ENCODE data around the gene CTRB1.

Gene CTRB1

DNA sequence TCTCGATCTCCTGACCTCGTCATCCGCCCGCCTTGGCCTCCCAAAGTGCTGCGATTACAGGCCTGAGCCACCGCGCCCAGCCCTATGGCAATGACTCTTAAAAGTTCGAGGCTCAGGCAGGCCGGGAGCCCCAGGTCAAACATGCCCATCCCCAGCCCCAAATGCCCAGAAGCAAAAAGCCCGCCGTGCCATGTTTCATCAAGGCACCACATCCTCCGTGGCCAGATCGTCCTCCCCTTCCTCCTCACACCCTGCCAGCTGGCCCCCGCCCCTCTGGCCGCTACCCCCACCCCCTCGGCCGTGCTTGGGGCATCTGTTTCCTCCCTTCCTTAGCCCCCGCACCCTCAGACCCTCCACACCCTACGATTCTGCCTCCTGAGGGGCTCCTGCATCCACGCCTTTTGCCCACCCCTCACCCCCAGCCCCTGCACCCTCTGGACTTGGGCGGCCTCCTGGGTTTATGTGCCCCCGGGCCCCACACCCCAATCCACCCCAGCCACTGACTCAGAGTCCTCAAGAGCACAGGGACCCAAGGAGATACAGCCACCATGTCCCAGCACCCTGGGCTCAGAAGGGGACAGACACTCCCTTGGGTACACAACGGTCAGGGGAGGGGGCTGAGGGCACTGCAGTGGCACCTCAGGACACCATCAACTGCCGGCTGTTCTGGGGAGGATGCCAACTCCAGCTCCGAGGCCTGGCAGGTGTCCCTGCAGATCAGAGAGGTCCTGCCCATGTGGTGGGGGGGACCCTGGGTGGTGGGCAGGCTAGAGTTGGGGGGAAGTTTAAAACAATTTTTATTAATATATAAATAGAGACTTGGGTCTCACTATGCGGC lies 7.1 kb downstream of the CTRB1 start:
- no peak for DNase-seq (ENCODE audit: low read depth in 2 of 2)

DNA sequence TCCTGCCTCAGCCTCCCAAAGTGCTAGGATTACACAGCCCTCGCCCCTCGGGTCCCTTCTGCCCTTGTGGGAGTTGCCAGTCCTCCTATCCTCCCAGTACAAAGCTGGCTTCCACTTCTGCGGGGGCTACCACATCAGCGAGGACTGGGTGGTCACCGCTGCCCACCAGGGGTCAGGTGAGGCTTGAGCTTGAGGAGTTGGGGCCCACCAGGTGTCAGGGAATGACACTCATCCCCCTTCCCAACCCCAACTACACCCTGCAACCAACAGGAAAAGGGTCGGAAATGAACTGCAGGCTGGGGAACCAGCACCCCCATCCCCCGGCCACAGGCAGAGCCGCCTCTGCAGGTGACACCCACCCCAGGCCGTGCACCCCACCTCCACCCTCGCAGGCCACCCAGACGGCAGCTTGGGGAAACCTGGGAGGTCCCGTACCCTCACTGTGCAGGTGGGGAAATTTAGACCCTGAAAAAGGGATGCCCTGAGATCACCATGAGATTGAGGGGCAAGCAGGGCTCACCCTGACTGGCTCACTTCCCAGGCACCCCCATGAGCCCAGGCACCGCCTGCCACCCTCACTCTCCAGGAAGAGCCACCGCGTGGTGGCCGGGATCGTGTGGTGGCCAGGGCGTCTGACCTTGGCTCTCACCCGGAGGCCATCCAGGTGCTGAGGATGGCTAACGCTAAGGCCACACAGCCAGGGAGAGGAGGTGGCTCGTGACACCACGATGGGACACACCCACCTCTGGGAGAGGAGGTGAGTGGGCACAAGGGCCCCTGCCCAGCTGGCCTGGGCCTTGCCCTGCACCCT lies 8.0 kb downstream of the CTRB1 start:
- no peak for DNase-seq (ENCODE audit: low read depth in 2 of 2)

DNA sequence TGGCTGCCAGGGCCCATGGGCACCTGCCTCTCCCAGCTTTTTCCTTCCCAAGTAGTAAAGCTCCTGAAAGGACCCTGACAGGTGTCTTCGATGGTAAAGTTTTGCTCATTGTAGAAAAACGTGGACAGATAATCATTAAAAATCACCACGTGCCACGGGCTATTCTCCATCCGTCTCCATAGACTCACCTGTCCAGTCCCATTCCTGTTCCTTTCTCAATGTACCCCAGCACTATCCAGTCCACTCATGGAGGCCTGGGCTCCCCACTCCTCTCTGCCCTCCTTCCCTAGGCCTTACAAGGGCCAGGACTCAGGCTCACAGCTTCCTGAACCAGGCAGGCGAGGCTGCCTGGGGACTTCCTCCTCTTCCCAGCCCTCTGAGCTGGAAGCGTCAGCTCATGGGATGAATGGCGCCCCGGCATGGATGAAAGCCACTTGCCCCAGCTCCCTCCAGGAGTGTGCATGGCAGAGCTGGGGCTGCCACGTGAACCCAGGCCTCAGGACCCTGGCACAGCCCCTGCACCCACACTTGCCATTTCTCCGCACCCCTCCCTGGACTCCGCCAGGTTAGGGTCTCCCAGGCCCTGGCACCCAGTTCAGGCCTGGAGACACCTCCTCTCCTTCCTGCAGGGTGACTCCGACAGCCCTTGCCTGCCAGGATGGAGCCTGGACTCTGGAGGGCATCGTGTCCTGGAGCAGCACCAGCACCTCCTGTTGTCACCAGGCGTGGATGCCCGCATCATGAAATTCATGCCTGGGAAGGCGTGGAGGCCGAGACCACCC lies 8.8 kb downstream of the CTRB1 start:
- DNase-seq (ENCODE audit: low read depth in 2 of 2), result no peak

DNA sequence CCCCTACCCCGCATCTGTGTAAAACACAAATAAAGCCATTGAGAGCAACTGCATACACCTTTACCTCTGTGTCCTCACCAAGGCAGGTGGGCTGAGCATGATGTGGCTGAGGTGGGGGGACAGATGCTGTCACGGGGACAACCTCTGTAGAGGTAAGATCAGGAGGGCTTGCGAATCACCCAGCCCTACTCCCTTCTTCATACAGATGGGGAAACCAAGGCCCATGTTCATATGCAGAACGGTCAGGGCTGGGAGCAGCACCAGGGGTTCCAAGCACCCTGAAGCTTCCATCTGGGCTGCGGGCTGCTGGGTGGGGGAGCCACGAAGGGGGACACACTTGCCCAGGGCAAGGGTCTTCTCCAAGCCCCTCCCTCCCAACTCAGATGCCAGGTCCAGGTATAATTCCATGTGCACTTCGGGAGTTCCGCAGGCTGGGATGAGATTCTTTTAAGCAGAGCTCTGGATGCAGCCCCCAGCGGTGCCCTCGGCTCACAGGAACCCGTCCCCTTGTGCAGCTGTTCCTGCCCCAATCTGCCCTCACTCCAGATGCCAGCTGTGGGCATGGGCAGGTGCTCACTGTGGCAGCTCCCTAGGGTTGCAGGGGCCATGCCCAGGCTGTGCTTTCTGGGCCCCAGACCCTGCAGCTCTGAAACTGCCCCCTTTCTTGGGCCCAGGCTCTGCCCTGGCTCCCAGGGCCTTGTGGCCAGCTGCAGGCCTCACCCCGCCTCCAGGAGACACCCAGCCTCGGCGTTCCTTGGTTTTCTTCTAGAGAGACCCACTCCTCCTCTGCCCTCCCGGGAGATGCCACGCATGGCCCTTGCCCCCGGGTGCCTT lies 9.6 kb downstream of the CTRB1 start:
- no peak for DNase-seq (ENCODE audit: low read depth in 2 of 2)

DNA sequence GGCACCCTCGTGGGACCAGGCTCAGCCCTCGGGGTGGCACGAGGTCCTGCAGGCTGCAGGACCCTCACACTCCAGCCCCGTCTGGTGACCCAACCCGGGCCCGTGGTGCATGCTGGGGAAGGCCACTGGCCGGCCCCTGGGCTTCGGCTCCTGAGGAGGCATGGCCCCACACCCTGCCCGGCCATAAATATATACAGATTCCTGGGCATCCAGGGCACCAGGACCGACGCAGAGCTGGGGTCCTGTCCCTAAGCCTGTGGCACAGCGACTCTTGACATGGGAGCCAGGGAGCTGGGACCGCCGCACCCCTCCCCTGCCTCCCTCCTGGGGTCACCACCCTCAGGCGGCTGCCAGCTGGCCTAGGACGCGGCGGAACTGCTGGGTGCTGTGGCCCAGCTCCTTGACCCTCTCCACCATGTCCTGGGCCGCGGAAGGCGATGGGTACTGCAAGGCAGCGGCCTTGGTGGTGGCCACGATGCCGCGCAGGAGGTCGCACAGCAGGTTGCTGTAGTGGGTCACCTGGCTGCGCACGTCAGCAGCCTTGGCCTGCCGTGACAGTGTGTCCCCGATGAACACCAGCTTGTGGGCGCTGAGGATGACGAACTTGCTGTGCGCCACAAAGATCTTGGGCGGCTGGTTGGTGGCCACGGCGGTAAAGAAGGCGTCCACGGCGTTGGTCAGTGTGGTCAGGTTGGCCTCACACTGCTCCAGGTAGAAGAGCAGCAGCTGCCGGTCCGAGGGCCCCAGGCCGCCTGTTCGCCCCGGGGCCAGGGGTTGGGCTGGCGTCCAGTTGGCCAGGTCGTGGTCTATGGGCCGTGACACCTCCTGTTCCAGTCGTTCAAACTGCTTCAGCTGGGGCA lies 10.6 kb downstream of the CTRB1 start:
- DNase-seq (ENCODE audit: low read depth in 2 of 2), result no peak

DNA sequence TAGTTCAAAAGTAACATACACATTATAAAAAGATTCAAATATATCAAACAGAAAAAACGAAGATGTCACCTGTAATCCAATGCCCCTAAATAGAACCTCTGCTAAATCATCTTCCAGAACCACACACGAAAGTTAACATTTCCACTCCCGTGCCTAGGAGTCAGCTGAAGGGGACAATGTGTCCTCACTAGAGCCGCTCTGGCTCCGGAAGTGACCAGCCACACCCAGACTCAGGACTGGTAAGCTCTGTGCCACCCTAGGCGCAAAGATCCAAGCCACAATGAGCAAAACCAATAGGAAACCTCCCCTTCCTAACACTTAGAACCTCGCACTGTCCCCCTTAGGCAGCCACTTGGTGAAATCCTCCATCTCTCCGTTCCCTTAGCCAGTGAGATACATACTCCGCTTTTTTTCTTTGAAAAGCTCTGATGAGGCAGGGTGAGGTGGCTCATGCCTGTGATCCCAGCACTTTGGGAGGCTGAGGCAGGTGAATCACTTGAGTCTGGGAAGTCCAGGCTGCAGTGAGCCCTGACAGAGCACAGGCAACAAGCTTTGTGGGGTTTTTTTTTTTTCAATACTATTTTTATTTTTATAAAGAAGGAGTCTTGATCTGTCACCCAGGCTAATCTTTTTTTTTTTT lies 11.8 kb downstream of the CTRB1 start:
- DNase-seq (ENCODE audit: low read depth in 2 of 2), result no peak

DNA sequence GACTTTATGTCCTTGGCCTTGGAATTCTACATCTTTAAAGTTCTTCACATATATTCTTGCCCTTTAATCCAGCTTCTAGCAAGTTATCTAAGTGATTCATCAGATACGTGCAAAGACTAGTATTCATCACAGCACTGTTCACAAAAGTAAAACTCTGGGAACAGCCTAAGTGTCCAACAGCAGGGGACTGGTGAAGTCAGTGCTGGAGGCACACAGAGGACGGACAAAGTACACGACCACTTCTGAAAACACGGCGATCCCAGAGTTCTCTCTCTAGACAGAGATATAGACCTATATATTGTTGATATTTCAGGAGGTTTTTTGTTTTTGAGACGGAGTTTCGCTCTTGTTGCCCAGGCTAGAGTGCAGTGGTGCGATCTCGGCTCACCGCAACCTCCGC lies 12.8 kb downstream of the CTRB1 start:
- no peak for DNase-seq (ENCODE audit: low read depth in 2 of 2)

DNA sequence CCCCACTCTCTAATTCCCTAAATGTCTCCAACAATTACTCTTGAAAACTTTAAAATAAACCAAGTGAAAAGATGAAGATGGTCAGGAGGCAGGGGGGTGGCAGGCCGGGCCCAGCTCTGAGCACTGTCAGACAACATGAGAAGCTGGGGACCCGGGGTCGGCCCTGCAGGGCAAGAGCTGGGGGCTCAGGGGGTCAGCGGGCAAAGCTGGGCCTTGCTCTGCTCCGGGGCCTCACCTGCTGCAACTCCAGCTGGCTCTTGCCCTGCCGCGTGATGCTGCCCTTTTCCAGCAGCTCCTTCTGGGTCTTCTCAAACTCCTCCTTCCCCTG lies 14.8 kb downstream of the CTRB1 start:
- no peak for DNase-seq (ENCODE audit: low read depth in 2 of 2)

DNA sequence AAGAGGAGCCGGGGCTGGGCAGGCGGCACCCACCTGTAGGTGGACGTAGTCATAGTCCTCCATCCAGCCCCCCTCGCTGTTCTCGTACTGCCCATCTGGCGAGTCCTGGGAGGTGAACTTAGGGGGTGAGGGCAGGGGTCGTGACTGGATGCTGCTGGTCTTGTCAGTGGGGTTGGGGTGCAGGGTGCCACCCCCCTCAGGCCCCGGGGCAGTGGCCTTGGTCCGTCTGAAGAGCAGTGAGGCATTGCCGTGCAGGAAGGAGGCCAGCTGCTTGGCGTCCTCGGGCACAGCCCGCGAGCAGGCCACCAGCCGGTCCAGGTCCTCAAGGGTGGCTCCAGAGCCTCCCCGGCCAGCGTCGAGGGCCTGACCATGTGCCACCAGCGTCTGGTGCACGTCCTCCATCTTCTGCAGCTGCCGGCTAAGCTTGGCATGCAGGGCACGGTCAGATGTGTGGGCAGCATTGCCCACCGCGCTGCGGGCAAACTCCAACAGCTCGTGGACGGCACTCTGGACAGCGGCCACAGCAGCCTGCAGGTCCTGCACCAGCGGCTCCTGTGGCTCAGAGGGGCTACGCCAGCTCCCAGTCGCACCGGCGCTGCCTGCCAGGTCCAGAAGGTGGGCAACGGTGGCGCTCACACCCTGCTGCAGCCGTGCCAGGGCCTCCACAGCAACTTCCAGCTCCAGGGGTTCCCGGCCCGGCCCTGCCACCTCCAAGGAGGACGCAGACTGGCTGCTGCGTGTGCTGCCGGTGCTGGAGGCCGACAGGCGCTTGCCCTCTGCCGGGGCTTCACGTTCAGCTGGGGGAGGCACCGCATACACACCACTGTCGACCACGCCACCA lies 16.3 kb downstream of the CTRB1 start:
- DNase-seq (ENCODE audit: low read depth in 2 of 2), result no peak

DNA sequence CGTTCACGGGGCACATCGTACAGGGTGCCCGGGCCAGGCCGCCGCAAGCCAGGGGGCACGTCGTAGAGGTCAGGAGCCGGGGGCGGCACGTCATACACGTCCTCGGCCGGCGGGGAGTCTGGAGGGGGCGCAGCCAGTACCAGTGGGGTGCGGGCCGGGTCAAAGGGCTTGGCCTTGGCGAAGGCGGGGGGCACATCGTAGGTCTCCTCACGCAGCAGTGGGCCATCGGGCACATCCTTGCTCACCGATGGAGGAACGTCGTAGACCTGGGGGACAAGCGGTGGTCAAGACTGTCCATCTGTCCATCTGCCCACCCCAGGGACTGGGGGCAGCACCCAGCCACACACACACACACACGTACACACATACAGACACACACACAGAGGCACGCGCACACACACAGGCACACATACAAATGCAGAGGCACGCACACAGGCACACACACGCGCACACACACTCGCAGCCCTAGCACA lies 17.0 kb downstream of the CTRB1 start:
- DNase-seq (ENCODE audit: low read depth in 2 of 2), result no peak

DNA sequence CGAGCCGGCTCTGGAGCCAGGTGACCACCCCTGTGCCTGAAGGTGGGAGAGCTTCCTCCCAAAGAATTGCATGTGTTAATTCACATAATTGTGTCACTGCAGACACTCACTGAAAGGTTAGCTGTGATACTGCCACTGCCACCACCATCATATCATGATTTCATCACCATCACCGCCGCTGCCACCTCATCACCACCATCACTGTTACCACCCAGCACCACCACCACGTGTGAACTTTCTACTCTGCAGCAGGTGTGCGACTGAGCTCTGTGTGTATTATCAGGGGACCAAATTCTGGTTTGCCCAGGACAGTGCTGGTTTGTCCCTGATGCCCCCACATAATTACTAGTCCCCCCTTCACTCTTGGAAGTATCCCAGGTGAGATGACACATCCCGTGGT lies 17.4 kb downstream of the CTRB1 start:
- no peak for DNase-seq (ENCODE audit: low read depth in 2 of 2)

DNA sequence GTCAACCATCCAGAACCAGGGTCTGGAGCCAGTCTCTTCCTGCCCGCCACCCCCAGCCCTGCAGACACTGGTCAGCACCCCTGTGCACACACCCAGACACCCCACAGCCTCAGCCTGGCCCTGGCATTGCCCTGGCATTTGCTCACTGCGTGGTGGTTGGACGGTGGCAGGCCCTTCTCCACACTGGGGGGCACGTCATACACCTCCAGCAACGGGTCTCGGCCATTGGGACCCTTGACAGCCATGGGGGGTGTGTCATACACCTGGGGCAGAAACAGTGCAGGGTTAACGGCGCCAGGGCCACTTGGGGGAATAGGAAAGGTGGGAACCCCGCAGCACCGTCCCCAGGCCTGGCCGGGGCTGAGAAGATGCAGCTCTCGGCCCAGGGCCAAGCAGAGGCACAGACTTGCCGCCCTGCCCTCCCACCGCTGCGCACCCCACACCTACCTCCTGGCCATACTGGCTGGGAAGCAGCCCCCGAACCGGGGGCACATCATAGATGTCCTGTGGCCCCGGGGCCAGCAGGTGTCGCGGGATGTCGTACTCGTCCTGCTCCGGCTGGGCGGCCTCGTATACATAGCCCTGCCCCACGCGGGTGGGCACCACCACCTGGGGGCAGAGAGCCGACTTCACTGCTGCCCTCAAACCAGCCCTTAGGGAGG lies 18.1 kb downstream of the CTRB1 start:
- no peak for DNase-seq (ENCODE audit: low read depth in 2 of 2)

DNA sequence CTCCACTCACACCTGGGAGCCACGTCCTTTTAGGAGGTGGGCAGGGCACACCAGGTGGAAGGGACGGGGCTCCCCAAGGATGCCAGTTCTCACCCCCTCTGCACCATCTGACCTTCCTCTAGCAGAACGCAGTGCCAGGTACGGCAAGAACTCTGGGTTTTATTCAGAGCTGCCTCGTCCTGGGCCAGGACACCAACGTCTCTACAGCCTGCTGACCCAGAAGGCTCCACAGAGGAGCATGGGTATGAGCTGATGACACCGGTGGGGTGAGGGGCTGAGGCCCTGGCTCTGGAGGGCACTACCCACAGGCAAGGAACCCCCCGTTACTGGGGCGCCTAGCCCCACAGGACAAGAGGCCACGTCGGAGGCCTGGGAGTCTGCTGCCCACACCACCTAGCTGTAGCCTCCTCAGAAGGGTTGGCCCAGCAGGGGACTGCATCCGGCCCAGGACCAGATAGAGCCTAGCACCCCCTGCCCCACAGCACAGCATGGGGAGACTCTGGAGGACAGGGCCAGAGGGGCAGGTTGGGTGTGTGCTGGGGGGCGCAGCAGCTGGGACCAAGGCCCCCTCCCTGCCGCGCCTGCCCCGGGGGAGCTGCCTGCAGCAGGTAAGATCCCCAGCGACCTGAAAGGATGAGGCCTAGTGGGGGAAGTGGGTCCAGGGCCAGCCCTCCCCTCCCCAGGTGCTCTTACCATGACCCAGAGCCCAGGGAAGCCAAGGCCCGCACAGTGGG lies 18.8 kb downstream of the CTRB1 start:
- DNase-seq (ENCODE audit: low read depth in 2 of 2), result no peak

DNA sequence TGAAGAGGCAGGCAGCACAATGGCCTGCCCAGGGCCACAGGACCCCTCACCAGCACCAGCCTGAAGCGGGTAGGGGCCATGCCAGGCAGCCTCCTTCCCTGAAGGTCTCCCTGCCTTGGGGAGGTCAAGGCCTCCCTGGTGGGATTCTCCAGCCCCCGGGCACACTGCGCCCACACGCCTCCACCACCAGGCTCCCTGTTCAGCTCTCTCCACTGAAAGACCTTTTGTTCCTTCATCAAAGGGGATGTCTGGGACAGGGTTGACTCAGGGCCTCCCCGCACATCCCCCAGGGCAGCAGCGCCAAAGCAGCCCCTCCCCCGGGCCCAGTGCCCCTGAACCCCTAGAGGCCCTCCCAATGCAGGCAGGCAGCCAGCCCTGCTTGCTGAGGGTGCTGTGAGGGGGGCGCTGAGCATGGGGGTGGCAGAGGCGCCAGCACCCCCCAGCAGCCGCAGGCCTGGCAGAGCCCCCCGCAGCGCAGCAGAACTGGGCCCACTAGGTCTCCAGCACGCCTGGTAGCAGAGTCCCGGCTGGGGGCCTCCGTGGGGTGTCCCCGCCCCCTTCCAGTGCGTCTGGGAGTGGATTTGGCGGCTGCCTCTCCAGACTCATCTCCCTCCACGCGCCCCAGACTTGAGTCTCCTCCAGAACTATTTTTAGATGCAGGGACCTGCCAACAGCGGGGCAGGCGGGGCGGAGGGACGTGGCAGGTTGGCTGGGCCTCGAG lies 19.5 kb downstream of the CTRB1 start:
- DNase-seq (ENCODE audit: low read depth in 2 of 2), result no peak

DNA sequence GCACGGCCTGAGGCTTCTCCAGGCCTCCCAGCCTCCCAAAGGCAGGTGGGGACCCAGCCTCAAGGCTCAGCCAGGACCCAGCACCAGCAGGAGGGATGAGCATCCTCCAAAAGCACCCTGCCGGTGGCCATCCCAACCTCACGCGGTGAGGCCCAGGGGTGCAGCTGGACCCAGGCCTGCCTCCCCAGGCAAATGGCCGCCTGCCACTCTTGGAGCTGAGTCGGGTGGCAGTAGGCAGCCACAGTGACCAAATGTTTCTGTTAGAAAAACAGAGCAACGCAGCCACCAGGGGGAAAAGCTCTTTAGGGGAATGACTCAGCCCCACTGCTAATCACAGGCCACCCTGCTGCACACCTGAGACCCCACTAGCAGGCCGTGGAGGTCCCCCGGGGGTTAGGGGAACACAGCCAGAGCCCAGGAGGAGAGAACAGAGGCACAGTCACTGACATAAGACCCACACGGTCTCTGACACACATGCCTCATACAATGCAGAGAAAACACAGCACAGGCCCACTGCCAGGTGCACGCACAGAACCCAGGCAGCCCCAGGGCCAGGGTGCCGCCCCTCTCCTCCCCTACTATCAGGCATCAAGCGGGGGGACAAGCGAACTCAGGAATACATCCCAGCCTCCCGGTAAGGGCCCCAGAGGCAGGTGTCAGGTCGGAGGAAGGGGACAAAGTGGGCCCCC lies 20.2 kb downstream of the CTRB1 start:
- DNase-seq (ENCODE audit: low read depth in 2 of 2), result no peak

DNA sequence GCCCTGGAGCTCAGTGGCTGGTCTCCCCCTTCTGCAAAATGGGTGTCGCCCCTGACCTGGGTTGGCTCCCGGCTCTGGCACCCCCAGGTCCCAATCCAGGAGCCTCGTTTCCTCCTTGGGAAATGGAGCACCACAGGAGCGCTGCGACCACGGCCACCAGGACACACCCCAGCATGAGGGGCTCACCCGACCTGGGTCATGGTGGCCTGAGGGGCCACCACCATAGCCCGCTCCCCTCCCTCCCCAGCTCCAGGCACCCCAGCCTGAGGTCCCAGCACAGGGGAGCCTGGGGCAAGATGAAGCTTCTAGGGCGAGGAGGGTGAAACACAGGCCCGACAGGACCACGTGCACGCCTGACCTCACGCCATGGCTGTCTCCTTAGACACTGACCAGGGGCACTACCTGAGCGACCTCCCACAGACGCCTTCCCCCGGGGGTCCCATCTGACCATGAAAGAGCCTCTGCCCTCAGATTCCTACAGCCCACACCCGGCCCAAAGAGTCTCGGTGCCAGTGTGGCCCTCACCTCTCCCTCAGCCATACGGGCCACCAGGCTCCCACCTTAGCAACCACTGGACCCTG lies 20.8 kb downstream of the CTRB1 start:
- no peak for DNase-seq (ENCODE audit: low read depth in 2 of 2)
